Activated CD4-positive, alpha-beta memory T cell treated with anti-CD3 and anti-CD28 coated beads, Interleukin-2, amount 10 ng/mL, durations not matched to agents 7 days and 5 days (primary cell): Measurements from ENCODE around the gene WDFY2. TPM values are rescaled to one million over a fixed set of nuclear protein-coding genes. Genes with fewer than 3 reads are reported as not detected.

Source experiments
- CTCF ChIA-PET: fragments of 350-600 bp; sonication (Branson Sonifier 250); formaldehyde crosslinking; loops from one replicate; lab custom pipeline; 2021; ENCODE audit warnings: antibody characterized with exemption, inconsistent platforms; lab: Charles Lee
- POLR2A ChIA-PET: fragments of 350-600 bp; sonication (Branson Sonifier 250); formaldehyde crosslinking; loops from one replicate; lab custom pipeline; 2021; ENCODE audit warnings: antibody characterized with exemption; lab: Charles Lee
- DNase-seq: peaks from one replicate; pipeline ENCODE4 v3.0.0-alpha.2; 2020
- H3K27ac Mint-ChIP-seq: one replicate; pipeline ENCODE4 v1.8.0; 2021; ENCODE audit warnings: mild to moderate bottlenecking, mixed read lengths
- H3K27me3 Mint-ChIP-seq: one replicate; pipeline ENCODE4 v1.8.0; 2021; ENCODE audit warnings: mixed read lengths
- H3K36me3 Mint-ChIP-seq: one replicate; pipeline ENCODE4 v1.8.0; 2021; ENCODE audit warnings: low read depth, mixed read lengths
- H3K4me1 Mint-ChIP-seq: one replicate; pipeline ENCODE4 v1.8.0; 2021; ENCODE audit warnings: mixed read lengths
- H3K4me3 Mint-ChIP-seq: one replicate; pipeline ENCODE4 v1.8.0; 2021; ENCODE audit warnings: mild to moderate bottlenecking, mixed read lengths
- H3K9me3 Mint-ChIP-seq: one replicate; pipeline ENCODE4 v1.8.0; 2021; ENCODE audit warnings: mixed read lengths
- total RNA-seq, 2 experiments: library from RNA; stranded (reverse); gene quantifications; one replicate each; pipeline ENCODE4 v1.2.3, GENCODE V29; 2021

WDFY2 gene
- total RNA-seq, 2 experiments from 2014 or later, result 12.2 to 14.1 TPM

DNA sequence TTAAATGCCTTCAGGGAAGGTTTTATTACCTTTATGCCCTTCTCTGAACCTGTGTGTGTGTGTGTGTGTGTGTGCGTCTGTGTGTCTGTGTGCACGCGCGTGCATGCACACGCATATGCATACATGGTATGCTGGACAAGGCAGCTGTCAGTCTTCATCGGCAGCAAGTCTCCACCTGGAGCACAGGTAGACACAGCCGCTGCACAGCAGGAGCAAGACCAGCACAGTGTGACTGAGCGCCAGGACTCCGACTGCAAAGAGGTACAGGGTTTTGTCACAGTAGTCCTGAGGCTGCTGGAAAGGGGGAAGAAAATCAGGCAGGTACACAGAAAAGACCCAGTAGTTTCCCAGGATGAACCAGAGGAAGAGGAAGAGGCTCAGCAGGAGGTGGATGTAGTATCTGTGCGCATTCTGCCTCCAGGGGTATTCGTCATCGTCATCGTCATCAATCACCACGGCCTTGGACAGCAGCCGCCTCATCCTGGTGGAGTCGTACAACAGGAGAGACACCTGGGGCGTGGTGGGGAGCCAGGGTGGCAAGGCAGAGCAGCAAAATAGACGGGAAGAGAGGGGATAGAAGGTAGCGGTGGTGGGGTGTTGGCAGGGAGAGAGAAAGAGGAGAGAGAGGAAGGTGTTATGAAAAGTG is 232.5 kb downstream of the WDFY2 start:
- Mint-ChIP-seq H3K27ac (no peak overlapping the region), H3K27me3 (no peaks in the 10 kb centered on the region), H3K4me1 (peaks cover 56% of the 10 kb centered on the region)

More for the DNA sequence above, 232.5 kb downstream of the WDFY2 start:
- Mint-ChIP-seq H3K9me3 (no peaks in the 10 kb centered on the region), H3K4me3 (no peak overlapping the region), H3K36me3 (no peaks in the 10 kb centered on the region)
- no peak for DNase-seq
- ChIA-PET CTCF (interaction anchor here (1.4 to 5.5 kb wide), 6 partner anchors 18 to 363 kb away, joined by 3 to 101 read pairs (median 10); partner anchors contain the start of genes INTS6, NEK5 and TMEM272), POLR2A (interaction anchor here (1.0 kb wide), 1 partner anchor 363 kb away, joined by 4 read pairs; no protein-coding TSS in a partner anchor)

Other genes with a start within 250 kb of the WDFY2 start
- not detected for gene SERPINE3, start 244.8 kb upstream of the WDFY2 start, total RNA-seq
- gene INTS6, start 131.4 kb upstream of the WDFY2 start, total RNA-seq, result 10 to 100 TPM; 45.5 to 48.9 TPM
- 1 to 10 TPM; 5.0 to 6.4 TPM for gene DHRS12, start 219.7 kb downstream of the WDFY2 start, total RNA-seq